ENCODE data around the gene MAP4K3. TPM values are rescaled to one million over a fixed set of nuclear protein-coding genes. Genes with fewer than 3 reads are reported as not detected.

MAP4K3 gene
- total RNA-seq, 1 experiment from 2014 or later: 36.0 TPM

DNA sequence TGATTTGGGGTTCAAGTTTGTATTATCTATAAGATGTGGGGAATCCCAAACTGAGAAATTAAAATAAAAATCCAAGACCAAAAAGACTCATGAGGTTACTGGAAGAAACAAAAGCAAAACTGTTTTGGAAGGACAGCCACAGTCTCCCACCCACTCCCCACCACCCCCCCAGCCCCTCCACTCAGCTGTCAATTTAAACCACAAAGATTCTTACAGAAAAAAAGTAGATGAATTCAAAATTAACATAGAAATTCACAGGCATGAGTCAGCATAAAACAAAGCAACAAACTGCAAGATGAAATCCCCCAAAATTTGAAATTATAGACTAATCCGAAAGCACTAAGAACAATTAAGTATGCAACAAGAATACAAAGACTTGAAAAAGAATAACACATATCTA, 12.1 kb downstream of the MAP4K3 start:
- Mint-ChIP-seq H3K36me3 (ENCODE audit: insufficient read depth, unreplicated experiment) (peaks cover 5% of the 10 kb centered on the region), H3K4me1 (ENCODE audit: insufficient read depth, unreplicated experiment) (peaks cover 25% of the 10 kb centered on the region), H3K4me3 (ENCODE audit: unreplicated experiment) (no peak overlapping the region), H3K27ac (ENCODE audit: low read depth, unreplicated experiment) (no peak overlapping the region), H3K27me3 (ENCODE audit: insufficient read depth, unreplicated experiment) (no peaks in the 10 kb centered on the region), H3K9me3 (ENCODE audit: unreplicated experiment) (no peaks in the 10 kb centered on the region)
- ChIA-PET POLR2A (no interaction called here), CTCF (interaction anchor here (0.6 kb wide), 1 partner anchor 11 kb away, joined by 3 read pairs; no protein-coding TSS in a partner anchor)
- no peak for DNase-seq (ENCODE audit: unreplicated experiment)
- TF ChIP-seq, protein P1, sequence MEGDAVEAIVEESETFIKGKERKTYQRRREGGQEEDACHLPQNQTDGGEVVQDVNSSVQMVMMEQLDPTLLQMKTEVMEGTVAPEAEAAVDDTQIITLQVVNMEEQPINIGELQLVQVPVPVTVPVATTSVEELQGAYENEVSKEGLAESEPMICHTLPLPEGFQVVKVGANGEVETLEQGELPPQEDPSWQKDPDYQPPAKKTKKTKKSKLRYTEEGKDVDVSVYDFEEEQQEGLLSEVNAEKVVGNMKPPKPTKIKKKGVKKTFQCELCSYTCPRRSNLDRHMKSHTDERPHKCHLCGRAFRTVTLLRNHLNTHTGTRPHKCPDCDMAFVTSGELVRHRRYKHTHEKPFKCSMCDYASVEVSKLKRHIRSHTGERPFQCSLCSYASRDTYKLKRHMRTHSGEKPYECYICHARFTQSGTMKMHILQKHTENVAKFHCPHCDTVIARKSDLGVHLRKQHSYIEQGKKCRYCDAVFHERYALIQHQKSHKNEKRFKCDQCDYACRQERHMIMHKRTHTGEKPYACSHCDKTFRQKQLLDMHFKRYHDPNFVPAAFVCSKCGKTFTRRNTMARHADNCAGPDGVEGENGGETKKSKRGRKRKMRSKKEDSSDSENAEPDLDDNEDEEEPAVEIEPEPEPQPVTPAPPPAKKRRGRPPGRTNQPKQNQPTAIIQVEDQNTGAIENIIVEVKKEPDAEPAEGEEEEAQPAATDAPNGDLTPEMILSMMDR (IDR thresholded peaks at IDR 0.05; ENCODE audit: unreplicated experiment): no peak
- intact Hi-C loops (cut with micrococcal nuclease): no loop called here
- BruUV-seq (replicated peaks): no TSS peak

DNA sequence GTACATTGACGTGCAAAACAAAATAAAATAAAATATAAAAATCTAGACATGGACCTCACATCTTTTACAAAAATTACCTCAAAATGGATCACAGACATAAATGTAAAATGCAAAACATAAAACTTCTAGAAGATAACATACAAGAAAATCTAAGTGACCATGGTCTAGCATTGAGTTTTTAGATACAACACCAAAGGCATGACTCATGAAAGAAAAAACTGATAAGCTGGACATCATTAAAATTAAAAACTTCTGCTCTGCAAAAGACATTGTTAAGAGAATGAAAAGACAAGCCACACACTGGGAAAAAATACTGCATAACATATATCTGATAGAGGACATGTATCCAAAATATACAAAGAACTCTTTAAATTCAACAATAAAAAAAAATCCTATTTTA, 14.4 kb downstream of the MAP4K3 start:
- no TSS peak for BruUV-seq (replicated peaks)
- intact Hi-C loops (cut with micrococcal nuclease): no loop called here
- CTCF ChIA-PET: interaction anchor here (0.6 to 0.7 kb wide), 2 partner anchors 89 to 266 kb away, joined by 3 to 4 read pairs; no protein-coding TSS in a partner anchor
- H3K4me3 Mint-ChIP-seq (ENCODE audit: unreplicated experiment): no peak overlapping the region
- POLR2A ChIA-PET: interaction anchor here (1.1 to 1.4 kb wide), 4 partner anchors 10 to 22 kb away, joined by 3 to 4 read pairs (median 3); partner anchors contain the start of gene MAP4K3
- no peaks in the 10 kb centered on the region for H3K36me3 Mint-ChIP-seq (ENCODE audit: insufficient read depth, unreplicated experiment)
- no peaks in the 10 kb centered on the region for H3K27me3 Mint-ChIP-seq (ENCODE audit: insufficient read depth, unreplicated experiment)
- H3K4me1 Mint-ChIP-seq (ENCODE audit: insufficient read depth, unreplicated experiment): peaks cover 31% of the 10 kb centered on the region
- DNase-seq (ENCODE audit: unreplicated experiment): no peak
- H3K27ac Mint-ChIP-seq (ENCODE audit: low read depth, unreplicated experiment): no peak overlapping the region
- H3K9me3 Mint-ChIP-seq (ENCODE audit: unreplicated experiment): no peaks in the 10 kb centered on the region
- TF ChIP-seq, protein P1 (IDR thresholded peaks at IDR 0.05; ENCODE audit: unreplicated experiment): no peak

DNA sequence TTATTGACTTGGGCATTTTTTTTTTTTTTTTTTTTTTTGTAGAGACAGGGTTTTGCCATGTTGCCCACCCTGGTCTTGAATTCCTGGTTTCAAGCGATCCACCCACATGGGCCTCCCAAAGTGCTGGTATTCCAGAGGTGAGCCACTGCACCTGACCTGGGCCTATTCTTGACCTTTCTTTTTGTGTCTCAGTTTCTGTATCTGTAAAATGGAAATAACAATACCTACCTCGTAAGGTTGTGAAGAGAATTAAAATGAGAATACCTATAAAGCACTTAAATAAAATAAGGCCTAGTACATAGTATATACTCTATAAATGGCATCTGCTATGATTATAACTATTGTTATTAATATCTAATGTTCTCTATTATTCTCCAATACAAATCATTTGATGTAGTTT, 15.7 kb downstream of the MAP4K3 start:
- POLR2A ChIA-PET: no interaction called here
- Mint-ChIP-seq H3K36me3 (ENCODE audit: insufficient read depth, unreplicated experiment) (no peaks in the 10 kb centered on the region), H3K4me1 (ENCODE audit: insufficient read depth, unreplicated experiment) (peaks cover 24% of the 10 kb centered on the region), H3K27ac (ENCODE audit: low read depth, unreplicated experiment) (no peak overlapping the region), H3K9me3 (ENCODE audit: unreplicated experiment) (no peaks in the 10 kb centered on the region), H3K27me3 (ENCODE audit: insufficient read depth, unreplicated experiment) (no peaks in the 10 kb centered on the region), H3K4me3 (ENCODE audit: unreplicated experiment) (no peak overlapping the region)
- TF ChIP-seq, protein P1 (IDR thresholded peaks at IDR 0.05; ENCODE audit: unreplicated experiment): no peak
- DNase-seq (ENCODE audit: unreplicated experiment): no peak
- no TSS peak for BruUV-seq (replicated peaks)
- CTCF ChIA-PET: interaction anchor here (1.0 kb wide), 1 partner anchor 10 kb away, joined by 3 read pairs; no protein-coding TSS in a partner anchor
- intact Hi-C loops (cut with micrococcal nuclease): no loop called here

DNA sequence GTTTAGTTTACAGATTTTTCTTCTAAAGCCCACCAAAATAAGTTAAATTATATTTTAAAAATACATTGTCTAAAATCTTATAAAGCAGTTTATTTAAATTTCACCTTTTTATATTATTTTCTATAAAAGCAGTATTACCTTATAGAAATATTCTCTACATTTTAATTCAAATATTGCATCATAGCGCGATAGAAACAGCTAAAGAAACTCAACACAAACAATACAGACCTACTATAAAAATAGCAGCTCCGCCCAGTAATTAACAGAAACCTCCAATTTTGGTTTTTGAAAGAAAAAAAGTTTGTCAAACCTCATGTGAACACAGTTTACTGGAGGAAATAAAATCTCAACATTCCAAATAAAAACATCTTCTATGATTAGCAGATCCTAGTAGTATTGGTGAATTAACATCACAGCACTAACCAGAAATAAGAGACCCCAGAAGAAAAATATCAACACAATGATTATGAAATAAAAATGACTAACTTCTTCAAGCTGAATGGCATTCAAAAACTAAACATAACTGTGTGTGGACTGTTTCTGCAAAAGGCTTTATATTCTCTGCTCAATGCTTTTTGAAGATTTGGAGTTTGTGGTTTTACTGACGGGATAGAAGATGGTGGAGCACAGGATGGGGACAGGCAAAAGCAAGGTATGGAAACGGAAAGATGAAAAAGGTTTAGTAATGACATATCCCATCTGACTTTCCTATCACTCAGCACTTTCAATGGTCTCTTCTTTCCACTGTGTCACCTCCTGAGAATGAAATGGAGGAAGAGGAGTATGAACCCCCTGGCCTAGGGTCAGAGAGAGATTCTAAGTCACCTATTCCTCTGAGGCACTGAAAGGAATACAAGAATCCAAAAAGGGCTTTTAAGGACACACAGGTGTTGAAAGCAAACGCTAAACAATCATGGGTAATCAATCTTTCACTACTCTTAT, 17.5 kb downstream of the MAP4K3 start:
- peak; percentile 21 for DNase-seq (ENCODE audit: unreplicated experiment)
- intact Hi-C loops (cut with micrococcal nuclease): no loop called here
- no TSS peak for BruUV-seq (replicated peaks)
- TF ChIP-seq, protein P1 (IDR thresholded peaks at IDR 0.05; ENCODE audit: unreplicated experiment): no peak
- H3K27me3 Mint-ChIP-seq (ENCODE audit: insufficient read depth, unreplicated experiment): no peaks in the 10 kb centered on the region
- peaks cover 24% of the 10 kb centered on the region for H3K4me1 Mint-ChIP-seq (ENCODE audit: insufficient read depth, unreplicated experiment)
- no peak overlapping the region for H3K27ac Mint-ChIP-seq (ENCODE audit: low read depth, unreplicated experiment)
- no peak overlapping the region for H3K4me3 Mint-ChIP-seq (ENCODE audit: unreplicated experiment)
- H3K36me3 Mint-ChIP-seq (ENCODE audit: insufficient read depth, unreplicated experiment): no peaks in the 10 kb centered on the region
- ChIA-PET POLR2A (interaction anchor here (0.6 to 0.8 kb wide), 2 partner anchors 14 to 36 kb away, joined by 3 to 4 read pairs; no protein-coding TSS in a partner anchor), CTCF (interaction anchor here (0.6 kb wide), 2 partner anchors 14 to 51 kb away, joined by 3 read pairs; no protein-coding TSS in a partner anchor)
- H3K9me3 Mint-ChIP-seq (ENCODE audit: unreplicated experiment): no peaks in the 10 kb centered on the region

All from MCF 10A (cell line).